ENCODE measurements around the gene DYNC2LI1. TPM values are rescaled to one million over a fixed set of nuclear protein-coding genes. Genes with fewer than 3 reads are reported as not detected.

DYNC2LI1 gene
- total RNA-seq, 1 experiment from 2014 or later, result 14.8 TPM

DNA sequence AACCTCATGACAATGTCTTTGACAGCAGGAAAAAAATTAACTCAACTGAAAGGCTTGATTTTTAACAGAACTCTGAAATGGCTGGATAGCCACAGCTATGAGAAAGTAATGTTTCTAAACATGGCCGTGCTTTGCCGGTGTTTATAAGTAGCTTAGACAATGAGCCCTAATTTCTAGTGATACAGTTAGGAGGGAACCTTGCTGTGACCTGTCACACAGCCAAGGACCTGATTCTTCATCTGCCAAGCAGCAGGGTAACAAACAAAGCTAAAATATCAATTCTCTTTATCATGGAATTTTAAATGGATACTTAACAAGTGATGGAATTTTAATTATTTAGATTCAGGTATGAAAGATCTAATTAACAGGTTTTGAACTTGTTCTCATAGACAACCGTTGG, 24.3 kb upstream of the DYNC2LI1 start:
- Histone ChIP-seq H3K4me1 (peaks cover 11% of the 10 kb centered on the region; the same call in 1 of the 2 replicates), H3K27me3 (no peaks in the 10 kb centered on the region), H3K9me3 (replicated peaks) (no peaks in the 10 kb centered on the region), H3K36me3 (no peaks in the 10 kb centered on the region), H3K27ac (no peak overlapping the region), H3K4me3 (no peak overlapping the region)
- DNase-seq, result no peak

DNA sequence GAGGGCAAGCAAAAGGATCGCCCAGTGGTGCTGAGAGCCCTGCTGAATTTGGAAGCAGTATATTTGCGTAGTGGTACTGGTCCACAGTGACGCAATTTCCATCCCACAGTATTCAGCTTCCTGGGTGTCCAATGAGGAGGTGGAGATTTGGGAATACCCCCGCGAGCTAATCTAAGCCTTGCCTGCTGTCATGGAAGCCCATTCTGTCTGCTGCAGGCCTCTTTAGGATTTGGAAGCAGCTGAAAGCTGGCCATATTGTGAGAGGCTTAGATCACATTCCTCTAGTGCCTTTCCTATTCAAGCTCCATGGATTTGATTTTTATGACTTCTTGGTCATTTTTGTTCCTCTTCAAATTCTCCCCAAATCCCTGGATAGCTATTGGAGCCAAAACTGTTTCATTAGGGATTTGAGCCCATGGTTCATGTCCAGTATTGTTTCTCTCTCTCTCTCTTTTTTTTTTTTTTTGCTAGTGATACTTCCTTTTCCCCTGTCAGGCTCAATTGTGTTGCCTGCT, 22.3 kb upstream of the DYNC2LI1 start:
- Histone ChIP-seq H3K36me3 (no peaks in the 10 kb centered on the region), H3K9me3 (replicated peaks) (no peaks in the 10 kb centered on the region), H3K4me3 (no peak overlapping the region), H3K4me1 (no peaks in the 10 kb centered on the region), H3K27me3 (no peaks in the 10 kb centered on the region), H3K27ac (no peak overlapping the region)
- DNase-seq, result no peak

DNA sequence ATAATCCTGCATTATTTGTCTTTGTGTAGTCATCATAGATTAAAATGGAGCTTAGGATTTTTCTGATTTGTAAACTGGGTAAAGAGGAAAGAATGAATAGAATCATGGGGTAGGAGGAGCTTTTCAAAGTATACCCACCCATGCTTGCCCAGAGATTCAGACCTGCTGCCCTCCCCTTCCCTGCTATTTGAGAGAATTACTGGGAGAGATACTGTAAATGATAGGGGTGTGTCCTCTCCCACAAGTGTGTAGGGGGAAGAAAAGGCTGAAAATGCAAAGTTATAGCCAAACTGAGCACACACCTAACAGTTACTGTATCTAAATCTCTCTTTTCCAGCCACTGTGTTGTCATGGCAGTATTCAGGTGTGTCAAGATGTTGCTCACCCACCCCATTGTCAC, 21.5 kb upstream of the DYNC2LI1 start:
- Histone ChIP-seq H3K9me3 (replicated peaks) (no peaks in the 10 kb centered on the region), H3K4me1 (no peaks in the 10 kb centered on the region), H3K36me3 (no peaks in the 10 kb centered on the region), H3K27ac (no peak overlapping the region), H3K27me3 (no peaks in the 10 kb centered on the region), H3K4me3 (no peak overlapping the region)
- DNase-seq, result no peak

DNA sequence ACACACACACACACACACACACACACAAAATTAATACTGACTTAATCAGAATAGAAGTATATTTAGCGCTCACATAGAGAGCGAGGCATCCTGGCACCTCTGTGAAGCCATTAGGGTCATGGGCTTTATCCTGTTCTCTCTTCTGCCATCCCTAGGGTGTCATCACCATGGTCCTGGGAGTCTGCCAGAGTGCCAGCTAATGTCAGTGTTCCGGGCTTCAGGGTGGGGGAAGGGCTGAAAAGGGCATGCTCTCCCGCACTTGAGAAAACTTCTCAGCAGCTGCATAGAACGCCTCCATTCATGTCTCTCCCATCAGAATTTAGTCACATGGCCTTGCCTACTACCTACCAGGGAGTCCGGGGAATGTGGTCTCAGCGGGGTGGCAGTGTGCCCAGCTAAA, 19.7 kb upstream of the DYNC2LI1 start:
- peak in 1 of 2 experiments; percentile 14 for DNase-seq
- no peak overlapping the region for H3K27ac ChIP-seq
- no peaks in the 10 kb centered on the region for H3K27me3 ChIP-seq
- no peaks in the 10 kb centered on the region for H3K36me3 ChIP-seq
- peaks cover 4% of the 10 kb centered on the region for H3K4me1 ChIP-seq
- H3K9me3 ChIP-seq (replicated peaks), result no peaks in the 10 kb centered on the region
- no peak overlapping the region for H3K4me3 ChIP-seq

DNA sequence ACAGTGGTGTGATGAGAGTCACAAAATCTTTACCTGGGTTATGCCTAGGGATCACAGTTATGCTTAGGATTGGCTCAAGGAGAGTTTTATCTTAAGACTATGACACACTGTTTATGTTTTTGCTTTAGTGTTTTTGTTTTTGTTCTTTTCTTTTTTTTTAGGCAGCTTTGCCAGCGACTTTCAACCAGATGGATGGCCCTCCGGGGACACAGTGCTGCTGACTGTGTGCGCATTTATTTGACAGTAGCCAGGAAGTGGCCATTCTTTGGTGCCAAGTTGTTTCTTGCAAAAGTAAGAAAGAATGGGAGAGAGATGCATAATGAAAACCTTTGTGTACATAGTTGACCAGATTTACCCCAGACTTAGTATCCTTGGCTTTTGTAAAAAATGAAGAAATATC, 15.1 kb upstream of the DYNC2LI1 start:
- Histone ChIP-seq H3K4me1 (peaks cover 8% of the 10 kb centered on the region), H3K4me3 (no peak overlapping the region), H3K27ac (peak overlapping the region; percentile 3; the same call in 1 of the 2 replicates), H3K27me3 (no peaks in the 10 kb centered on the region), H3K36me3 (no peaks in the 10 kb centered on the region), H3K9me3 (replicated peaks) (no peaks in the 10 kb centered on the region)
- DNase-seq, result no peak

DNA sequence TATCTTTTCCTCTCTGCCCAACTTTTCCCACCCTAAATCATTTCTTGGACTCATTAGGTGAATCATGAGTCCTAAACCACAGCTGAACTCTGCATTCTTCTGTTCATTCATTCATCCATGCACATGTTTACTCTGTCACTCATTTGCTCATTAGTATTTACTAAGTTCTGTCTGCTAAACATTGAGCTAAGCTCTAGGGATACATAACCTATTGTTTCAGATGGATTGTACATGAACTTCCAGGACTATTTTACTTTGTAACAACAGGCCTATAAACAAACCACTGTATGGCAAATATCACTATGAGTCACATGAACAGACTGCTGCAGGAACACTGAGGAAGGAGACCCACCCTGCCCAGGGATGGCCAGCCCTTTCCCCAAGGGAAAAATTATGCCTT, 14.6 kb upstream of the DYNC2LI1 start:
- Histone ChIP-seq H3K27me3 (no peaks in the 10 kb centered on the region), H3K27ac (peak overlapping the region; percentile 3; the same call in 1 of the 2 replicates), H3K4me1 (peaks cover 8% of the 10 kb centered on the region), H3K4me3 (no peak overlapping the region), H3K9me3 (replicated peaks) (no peaks in the 10 kb centered on the region), H3K36me3 (no peaks in the 10 kb centered on the region)
- peak in 1 of 2 experiments; percentile 38 for DNase-seq

DNA sequence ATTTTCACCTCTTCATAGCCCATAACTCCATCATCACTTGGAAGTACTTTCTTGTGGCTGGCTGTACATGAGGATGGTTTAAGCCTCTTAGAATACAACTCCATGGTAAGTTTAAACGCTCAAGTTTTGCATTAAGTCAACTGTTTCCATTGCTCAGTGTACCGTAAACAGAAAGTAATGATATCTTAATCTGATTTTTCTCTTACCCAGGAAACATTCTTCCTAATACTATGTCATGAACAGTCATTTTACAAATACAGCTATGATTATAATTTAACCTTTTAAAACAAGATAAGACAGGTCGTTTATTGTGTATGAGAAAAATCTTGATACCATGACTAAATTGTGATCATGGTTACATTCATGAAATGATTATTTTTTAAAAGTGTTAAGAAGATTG, 11.6 kb upstream of the DYNC2LI1 start:
- DNase-seq, result no peak
- no peak overlapping the region for H3K27ac ChIP-seq

DNA sequence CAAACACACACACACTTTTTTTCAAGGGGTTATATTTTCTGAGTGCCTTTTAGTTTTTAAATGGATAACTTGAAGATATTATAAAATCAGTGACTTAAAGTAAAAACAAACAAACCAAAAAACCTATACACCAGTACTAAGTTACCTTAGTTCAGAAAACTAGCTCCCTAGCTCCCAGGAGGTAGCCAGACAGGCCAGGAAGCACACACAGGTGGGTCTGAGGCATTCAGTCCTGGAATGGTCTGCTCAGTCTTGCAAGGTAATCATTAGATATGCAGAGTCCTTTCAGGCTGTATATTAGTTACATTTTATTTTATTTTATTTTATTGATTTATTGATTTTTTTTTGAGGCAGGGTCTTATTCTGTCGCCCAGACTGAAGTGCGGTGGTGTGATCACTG, 10.7 kb upstream of the DYNC2LI1 start:
- Histone ChIP-seq H3K27me3 (no peaks in the 10 kb centered on the region), H3K4me1 (peaks cover 8% of the 10 kb centered on the region), H3K27ac (no peak overlapping the region), H3K4me3 (no peak overlapping the region), H3K9me3 (replicated peaks) (no peaks in the 10 kb centered on the region), H3K36me3 (no peaks in the 10 kb centered on the region)
- DNase-seq, result no peak

More for the DNA sequence above, 11.6 kb upstream of the DYNC2LI1 start:
- Histone ChIP-seq H3K4me3 (no peak overlapping the region), H3K27me3 (no peaks in the 10 kb centered on the region), H3K4me1 (peaks cover 8% of the 10 kb centered on the region), H3K36me3 (no peaks in the 10 kb centered on the region), H3K9me3 (replicated peaks) (no peaks in the 10 kb centered on the region)

DNA sequence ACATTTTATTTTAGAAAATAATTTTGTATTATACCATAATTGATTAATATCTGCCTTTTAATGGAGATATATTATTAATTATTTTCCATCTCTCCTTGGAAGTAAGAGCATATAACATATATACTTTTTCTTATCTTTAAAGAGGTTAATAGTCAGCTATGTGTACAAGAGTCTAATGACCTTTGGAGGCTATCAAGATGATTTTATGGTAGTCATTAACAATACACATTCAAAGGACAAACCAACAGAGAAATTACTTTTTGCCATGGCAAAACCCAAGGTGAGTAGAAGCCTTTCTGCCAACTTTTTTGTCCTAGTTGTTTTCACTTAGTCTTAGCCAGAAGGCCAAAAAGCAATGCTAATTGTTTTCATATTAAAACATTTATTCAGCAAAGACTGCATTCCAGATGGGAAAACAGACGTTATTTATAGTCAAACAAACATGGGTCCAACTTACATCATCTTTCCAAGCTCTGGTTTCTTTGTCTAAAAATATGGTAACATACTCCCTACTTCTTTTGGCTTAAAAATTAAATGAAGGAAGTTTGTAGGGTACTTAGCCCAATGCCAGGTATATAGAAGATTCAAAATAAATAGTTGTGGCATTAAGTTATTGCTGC, 9.6 kb upstream of the DYNC2LI1 start:
- Histone ChIP-seq H3K4me1 (peaks cover 4% of the 10 kb centered on the region), H3K27me3 (no peaks in the 10 kb centered on the region), H3K4me3 (no peak overlapping the region), H3K9me3 (replicated peaks) (no peaks in the 10 kb centered on the region), H3K27ac (no peak overlapping the region), H3K36me3 (no peaks in the 10 kb centered on the region)
- no peak for DNase-seq

DNA sequence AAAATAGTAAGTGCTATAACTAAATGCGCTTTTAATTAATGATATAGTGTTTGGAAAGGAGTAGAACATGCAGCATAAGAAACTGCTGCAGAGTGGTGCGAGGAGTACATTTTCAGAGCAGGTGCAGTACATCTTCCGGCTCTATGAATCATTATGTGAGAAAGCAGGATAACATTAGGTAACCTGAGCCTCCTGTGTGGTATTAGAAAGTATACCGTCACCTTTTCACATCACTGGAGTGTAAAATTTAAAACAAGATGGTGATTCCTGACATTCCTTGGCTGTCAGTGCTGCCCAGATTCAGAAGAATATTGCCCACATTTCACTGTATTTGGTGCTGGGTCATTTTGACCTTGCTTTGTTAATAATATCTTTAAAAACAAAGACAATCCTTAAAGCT, 7.8 kb upstream of the DYNC2LI1 start:
- Histone ChIP-seq H3K4me1 (no peaks in the 10 kb centered on the region), H3K4me3 (no peak overlapping the region), H3K36me3 (no peaks in the 10 kb centered on the region), H3K27me3 (no peaks in the 10 kb centered on the region), H3K9me3 (replicated peaks) (no peaks in the 10 kb centered on the region), H3K27ac (no peak overlapping the region)
- no peak for DNase-seq

DNA sequence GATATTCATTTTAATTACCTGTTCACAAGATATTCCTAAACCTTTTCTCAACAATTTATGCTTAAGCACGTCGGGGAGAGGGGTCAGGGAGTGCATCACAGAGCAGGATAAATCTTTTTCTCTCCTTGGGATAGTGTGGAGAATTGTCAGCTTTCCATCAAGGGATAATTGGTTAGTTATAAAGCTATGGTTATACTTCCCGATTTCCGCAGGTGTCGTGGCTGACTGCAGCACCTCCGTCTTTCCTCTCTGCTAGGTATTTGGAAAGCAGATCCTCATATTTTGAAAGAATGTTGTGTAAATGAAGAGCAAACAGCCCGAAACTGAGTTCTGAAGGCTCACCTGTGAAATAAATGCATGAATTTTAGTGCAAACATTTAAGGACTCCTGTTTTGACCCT, 778 bp downstream of the DYNC2LI1 start:
- H3K27ac ChIP-seq, result no peak overlapping the region
- H3K9me3 ChIP-seq (replicated peaks), result no peaks in the 10 kb centered on the region
- no peaks in the 10 kb centered on the region for H3K27me3 ChIP-seq
- H3K4me1 ChIP-seq, result 0 out of 2 replicates have a peak, but pooled peaks cover 4% of the 10 kb centered on the region
- H3K36me3 ChIP-seq, result no peaks in the 10 kb centered on the region
- peak overlapping the region; percentile 62 for H3K4me3 ChIP-seq
- no peak for DNase-seq

DNA sequence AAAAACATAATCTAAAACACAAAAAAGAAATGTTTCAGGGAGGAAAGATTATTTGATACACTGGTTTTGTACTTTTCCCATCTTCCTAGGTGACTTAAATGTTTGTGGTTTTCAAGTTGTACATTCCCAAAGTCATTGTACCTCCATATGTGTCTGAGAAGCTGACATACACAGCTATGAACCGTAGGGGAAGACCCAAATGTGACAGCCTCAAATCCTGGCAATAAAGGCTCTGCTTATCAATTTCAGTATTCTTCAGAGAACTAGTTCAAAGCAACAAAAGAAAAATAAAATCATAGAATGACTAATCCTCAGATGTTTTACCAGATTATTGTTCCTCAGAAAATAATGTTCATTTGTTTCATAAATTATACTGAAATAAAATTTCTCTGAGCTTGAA, 2.5 kb downstream of the DYNC2LI1 start:
- Histone ChIP-seq H3K27ac (no peak overlapping the region), H3K36me3 (no peaks in the 10 kb centered on the region), H3K4me3 (no peak overlapping the region), H3K27me3 (no peaks in the 10 kb centered on the region), H3K4me1 (0 out of 2 replicates have a peak, but pooled peaks cover 4% of the 10 kb centered on the region), H3K9me3 (replicated peaks) (no peaks in the 10 kb centered on the region)
- DNase-seq, result no peak

DNA sequence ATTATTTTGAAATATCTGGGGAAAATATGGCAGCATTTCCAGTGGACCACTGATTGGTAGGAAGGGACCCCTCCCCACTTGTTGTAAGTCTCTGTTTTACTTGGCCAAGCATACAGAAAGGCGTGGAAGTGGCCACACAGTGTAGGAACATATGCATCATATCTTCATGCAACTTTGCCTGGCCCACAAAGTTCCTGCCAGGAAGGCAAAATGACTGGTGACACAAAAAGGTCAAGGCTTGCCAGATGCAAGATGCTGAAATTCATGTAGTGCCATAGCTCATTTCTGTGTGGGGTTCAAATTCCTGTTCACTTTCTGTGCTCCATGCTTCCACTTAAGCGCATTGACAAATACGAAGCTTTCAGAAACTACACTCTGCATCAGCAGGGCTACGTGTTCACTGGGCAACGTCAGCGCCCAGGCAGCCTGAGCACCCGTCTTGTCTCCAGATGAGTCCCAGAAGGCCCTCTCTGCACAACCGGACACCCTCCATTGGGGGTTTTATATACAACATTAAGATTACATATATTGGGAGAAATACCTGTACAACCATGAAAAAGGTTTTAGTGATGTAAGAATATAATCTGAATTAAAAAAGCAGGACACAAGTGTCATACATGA, 3.6 kb downstream of the DYNC2LI1 start:
- no peak for DNase-seq

DNA sequence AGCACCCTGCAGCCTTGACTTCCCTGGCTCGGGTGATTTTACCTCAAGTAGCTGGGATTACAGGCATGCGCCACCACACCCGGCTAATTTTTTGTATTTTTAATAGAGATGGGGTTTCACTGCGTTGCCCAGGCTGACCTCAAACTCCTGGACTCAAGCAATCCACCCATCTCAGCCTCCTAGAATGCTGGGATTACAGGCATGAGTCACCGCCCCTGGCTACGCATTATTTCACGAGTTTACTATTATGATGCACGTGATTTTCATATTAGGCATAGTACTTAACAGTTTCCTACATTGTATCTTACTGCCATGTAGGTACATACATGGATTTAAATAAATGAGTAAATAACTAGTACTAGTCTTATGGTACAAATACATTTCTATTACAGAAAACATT, 4.4 kb downstream of the DYNC2LI1 start:
- Histone ChIP-seq H3K27me3 (no peaks in the 10 kb centered on the region), H3K27ac (no peak overlapping the region), H3K9me3 (replicated peaks) (no peaks in the 10 kb centered on the region), H3K4me1 (0 out of 2 replicates have a peak, but pooled peaks cover 4% of the 10 kb centered on the region), H3K4me3 (no peak overlapping the region), H3K36me3 (no peaks in the 10 kb centered on the region)
- no peak for DNase-seq

More for the DNA sequence above, 3.6 kb downstream of the DYNC2LI1 start:
- H3K4me1 ChIP-seq, result 0 out of 2 replicates have a peak, but pooled peaks cover 4% of the 10 kb centered on the region
- H3K4me3 ChIP-seq, result no peak overlapping the region
- no peaks in the 10 kb centered on the region for H3K36me3 ChIP-seq
- H3K27me3 ChIP-seq, result no peaks in the 10 kb centered on the region
- no peak overlapping the region for H3K27ac ChIP-seq
- no peaks in the 10 kb centered on the region for H3K9me3 ChIP-seq (replicated peaks)

DNA sequence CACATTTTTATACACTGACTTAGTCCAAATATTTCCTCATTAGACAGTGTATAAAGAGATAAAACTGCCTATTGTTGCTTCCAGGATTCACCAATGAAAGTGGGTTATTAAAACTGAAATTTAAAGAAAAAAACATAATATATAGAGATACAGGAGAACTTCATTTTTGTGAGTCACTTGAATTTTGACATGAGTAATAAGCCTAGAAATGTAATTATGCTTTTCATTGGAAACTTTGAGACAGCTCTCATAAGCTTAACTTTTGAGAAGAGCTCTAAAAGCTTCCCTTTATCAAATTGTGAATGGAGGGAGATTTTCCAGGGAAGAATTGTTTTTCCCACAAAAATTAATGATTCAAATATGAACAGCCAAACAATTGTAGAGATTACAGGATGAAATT, 14.1 kb downstream of the DYNC2LI1 start:
- no peak overlapping the region for H3K27ac ChIP-seq
- no peak for DNase-seq

More for the DNA sequence above, 14.1 kb downstream of the DYNC2LI1 start:
- Histone ChIP-seq H3K4me3 (no peak overlapping the region), H3K27me3 (no peaks in the 10 kb centered on the region), H3K36me3 (no peaks in the 10 kb centered on the region; the same call in 1 of the 2 replicates), H3K9me3 (replicated peaks) (0 out of 2 replicates have a peak, but pooled peaks cover 3% of the 10 kb centered on the region), H3K4me1 (no peaks in the 10 kb centered on the region)
